ENCODE results near the gene EIF5.

EIF5 gene

GRCh38 chr14:103311171-103311997 is 22.7 kb upstream of the EIF5 start:
- H3K27ac ChIP-seq: no peak overlapping the region
- TF ChIP-seq ZFX (IDR thresholded peaks at IDR 0.05) (no peak), CTCF (conservative IDR thresholded peaks at IDR 0.05) (no peak)

- TF ChIP-seq CTCF (conservative IDR thresholded peaks at IDR 0.05) (no peak), ZFX (IDR thresholded peaks at IDR 0.05) (no peak)
- no peak overlapping the region for H3K27ac ChIP-seq
Measured at GRCh38 chr14:103312006-103312635, 21.9 kb upstream of the EIF5 start.

GRCh38 chr14:103313704-103314103 is 20.3 kb upstream of the EIF5 start:
- no peak for TF ChIP-seq CTCF (conservative IDR thresholded peaks at IDR 0.05)
- no peak for TF ChIP-seq ZFX (IDR thresholded peaks at IDR 0.05)
- H3K27ac ChIP-seq: no peak overlapping the region

- TF ChIP-seq CTCF (conservative IDR thresholded peaks at IDR 0.05) (no peak), ZFX (IDR thresholded peaks at IDR 0.05) (no peak)
- H3K27ac ChIP-seq: no peak overlapping the region
Measured at GRCh38 chr14:103314496-103315277, 19.4 kb upstream of the EIF5 start.

DNA sequence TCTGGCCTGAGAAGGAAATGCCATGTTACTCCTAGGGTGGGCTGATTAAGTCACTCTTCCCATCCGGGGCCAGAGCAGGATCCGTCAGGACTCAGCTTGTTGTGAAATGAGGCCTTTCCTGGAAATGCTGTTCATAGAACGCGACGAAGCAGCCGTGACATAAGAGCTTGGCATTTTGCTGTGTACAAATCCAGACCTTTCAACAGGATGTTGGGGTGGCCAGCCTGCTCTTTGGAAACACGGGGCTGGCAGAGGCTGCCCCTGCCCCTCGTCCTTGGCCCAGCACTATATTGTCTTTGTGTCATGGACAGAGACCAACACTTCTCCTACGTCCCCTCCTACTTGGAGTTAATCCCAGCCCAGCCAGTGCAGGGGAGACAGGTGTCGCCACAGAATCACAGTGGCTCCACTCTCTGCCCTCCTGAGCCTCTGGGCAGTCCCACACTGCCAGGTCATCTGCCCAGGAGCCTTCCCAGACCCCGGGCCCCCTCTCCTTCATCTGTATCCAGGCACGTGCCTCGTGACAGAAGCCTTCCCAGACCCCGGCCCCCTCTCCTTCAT is 18.6 kb upstream of the EIF5 start:
- no peak overlapping the region for H3K27ac ChIP-seq
- no peak for TF ChIP-seq ZFX (IDR thresholded peaks at IDR 0.05)
- TF ChIP-seq CTCF (conservative IDR thresholded peaks at IDR 0.05): no peak

DNA sequence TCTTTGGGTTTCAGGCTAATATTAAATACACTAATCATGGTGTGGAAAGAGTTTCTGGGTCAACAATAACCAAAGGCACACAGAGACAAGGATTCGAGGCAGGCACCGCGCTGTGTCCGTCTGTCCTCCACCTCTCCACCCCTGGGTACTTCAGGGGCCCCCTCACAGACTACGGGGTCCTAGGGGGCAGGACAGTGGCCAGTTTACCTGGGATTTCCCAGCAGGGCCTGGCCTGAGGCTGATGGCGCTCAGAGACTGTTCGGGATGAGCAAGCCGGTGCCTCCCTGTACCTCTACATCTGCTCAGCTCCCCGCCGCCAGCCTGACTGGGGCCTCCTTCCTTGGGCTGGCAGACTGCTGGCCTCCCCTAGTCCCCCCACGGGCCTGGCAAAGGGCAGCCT is 18.1 kb upstream of the EIF5 start:
- no peak overlapping the region for H3K27ac ChIP-seq
- no peak for TF ChIP-seq CTCF (conservative IDR thresholded peaks at IDR 0.05)
- no peak for TF ChIP-seq ZFX (IDR thresholded peaks at IDR 0.05)

All from C4-2B (cell line).